ENCODE results near the gene LFNG. TPM values are rescaled to one million over a fixed set of nuclear protein-coding genes. Genes with fewer than 3 reads are reported as not detected.

LFNG gene
- total and polyA plus RNA-seq, 3 experiments from 2014 or later = 2.0 to 30.8 (median 28.0) TPM

GRCh38 chr7:2573761-2574160, 54.2 kb downstream of the LFNG start:
- H3K27ac ChIP-seq (ENCODE audit: low read depth, low read length) = no peak overlapping the region
- CTCF ChIA-PET = no interaction called here
- no peaks in the 10 kb centered on the region for H3K36me3 ChIP-seq (ENCODE audit: insufficient read depth, low read length)
- no peaks in the 10 kb centered on the region for H3K4me1 ChIP-seq (ENCODE audit: insufficient read depth, low read length)
- DNase-seq = no peak
- no peaks in the 10 kb centered on the region for H3K9me3 ChIP-seq (ENCODE audit: low read length)
- Mint-ChIP-seq H3K9me3 (no peaks in the 10 kb centered on the region), H3K4me1 (no peaks in the 10 kb centered on the region), H3K27ac (peak overlapping the region in 1 of 8 donors; percentile 14), H3K27me3 (no peaks in the 10 kb centered on the region), H3K4me3 (no peak overlapping the region), H3K36me3 (peaks cover 0 to 35% (median 24%) of the 10 kb centered on the region in 3 donors)
- H3K4me3 ChIP-seq (ENCODE audit: low read length) = no peak overlapping the region
- POLR2A ChIA-PET = no interaction called here
- no peaks in the 10 kb centered on the region for H3K27me3 ChIP-seq (ENCODE audit: insufficient read depth, low read length, poor library complexity, severe bottlenecking)

GRCh38 chr7:2575046-2575732, 55.6 kb downstream of the LFNG start:
- Mint-ChIP-seq H3K36me3 (peaks cover 0 to 39% (median 24%) of the 10 kb centered on the region in 3 donors), H3K27me3 (no peaks in the 10 kb centered on the region), H3K9me3 (no peaks in the 10 kb centered on the region), H3K4me3 (no peak overlapping the region), H3K4me1 (no peaks in the 10 kb centered on the region), H3K27ac (no peak overlapping the region)
- Histone ChIP-seq H3K27ac (ENCODE audit: low read depth, low read length) (no peak overlapping the region), H3K4me1 (ENCODE audit: insufficient read depth, low read length) (no peaks in the 10 kb centered on the region), H3K9me3 (ENCODE audit: low read length) (no peaks in the 10 kb centered on the region), H3K36me3 (ENCODE audit: insufficient read depth, low read length) (no peaks in the 10 kb centered on the region), H3K27me3 (ENCODE audit: insufficient read depth, low read length, poor library complexity, severe bottlenecking) (no peaks in the 10 kb centered on the region), H3K4me3 (ENCODE audit: low read length) (no peak overlapping the region)
- ChIA-PET POLR2A (no interaction called here), CTCF (no interaction called here)
- no peak for DNase-seq

GRCh38 chr7:2575733-2576340, 56.3 kb downstream of the LFNG start:
- H3K27me3 Mint-ChIP-seq = no peaks in the 10 kb centered on the region
- no peaks in the 10 kb centered on the region for H3K4me1 ChIP-seq (ENCODE audit: insufficient read depth, low read length)
- no peaks in the 10 kb centered on the region for H3K36me3 ChIP-seq (ENCODE audit: insufficient read depth, low read length)
- no peaks in the 10 kb centered on the region for H3K9me3 Mint-ChIP-seq
- no peak overlapping the region for H3K27ac ChIP-seq (ENCODE audit: low read depth, low read length)
- no peaks in the 10 kb centered on the region for H3K9me3 ChIP-seq (ENCODE audit: low read length)
- peaks cover 0 to 39% (median 24%) of the 10 kb centered on the region in 3 donors for H3K36me3 Mint-ChIP-seq
- POLR2A ChIA-PET = no interaction called here
- H3K27ac Mint-ChIP-seq = peak overlapping the region in 1 of 8 donors; percentile 35
- no peak overlapping the region for H3K4me3 Mint-ChIP-seq
- no peaks in the 10 kb centered on the region for H3K27me3 ChIP-seq (ENCODE audit: insufficient read depth, low read length, poor library complexity, severe bottlenecking)
- H3K4me3 ChIP-seq (ENCODE audit: low read length) = no peak overlapping the region
- CTCF ChIA-PET = no interaction called here
- H3K4me1 Mint-ChIP-seq = no peaks in the 10 kb centered on the region
- no peak for DNase-seq

- no peak overlapping the region for H3K27ac Mint-ChIP-seq
- no peaks in the 10 kb centered on the region for H3K27me3 Mint-ChIP-seq
- no peak for DNase-seq
- Histone ChIP-seq H3K4me3 (ENCODE audit: low read length) (no peak overlapping the region), H3K27ac (ENCODE audit: low read depth, low read length) (no peak overlapping the region), H3K9me3 (ENCODE audit: low read length) (no peaks in the 10 kb centered on the region), H3K27me3 (ENCODE audit: insufficient read depth, low read length, poor library complexity, severe bottlenecking) (no peaks in the 10 kb centered on the region), H3K36me3 (ENCODE audit: insufficient read depth, low read length) (no peaks in the 10 kb centered on the region), H3K4me1 (ENCODE audit: insufficient read depth, low read length) (no peaks in the 10 kb centered on the region)
- H3K4me1 Mint-ChIP-seq = no peaks in the 10 kb centered on the region
- H3K4me3 Mint-ChIP-seq = no peak overlapping the region
- H3K9me3 Mint-ChIP-seq = no peaks in the 10 kb centered on the region
- ChIA-PET POLR2A (no interaction called here), CTCF (no interaction called here)
- H3K36me3 Mint-ChIP-seq = peaks cover 0 to 35% (median 24%) of the 10 kb centered on the region in 3 donors
Measured at GRCh38 chr7:2576742-2577491, 57.3 kb downstream of the LFNG start.

Other genes with a start within 250 kb of the LFNG start
- 10 to 100 TPM; 40.3 to 42.3 TPM for gene SNX8, start 205.3 kb upstream of the LFNG start, total RNA-seq
- gene SNX8, start 205.3 kb upstream of the LFNG start, polyA plus RNA-seq = 6.5 TPM
- gene EIF3B, start 164.9 kb upstream of the LFNG start, total RNA-seq = 100 to 1,000 TPM; 284 to 293 TPM
- gene EIF3B, start 164.9 kb upstream of the LFNG start, polyA plus RNA-seq = 129 TPM
- gene CHST12, start 116.2 kb upstream of the LFNG start, total RNA-seq = 1 to 10 TPM; 7.7 to 8.3 TPM
- gene CHST12, start 116.2 kb upstream of the LFNG start, polyA plus RNA-seq = 63.0 TPM
- gene GRIFIN, start 43.4 kb upstream of the LFNG start, total RNA-seq = not detected
- not detected for gene GRIFIN, start 43.4 kb upstream of the LFNG start, polyA plus RNA-seq
- 10 to 100 TPM; 35.0 to 38.8 TPM for gene BRAT1, start 35.8 kb downstream of the LFNG start, total RNA-seq
- 41.9 TPM for gene BRAT1, start 35.8 kb downstream of the LFNG start, polyA plus RNA-seq
- 10 to 100 TPM in 1 of 2 experiments, 1 to 10 TPM in 1; 9.6 to 10.4 TPM for gene IQCE, start 39.2 kb downstream of the LFNG start, total RNA-seq
- 4.1 TPM for gene IQCE, start 39.2 kb downstream of the LFNG start, polyA plus RNA-seq
- 10 to 100 TPM; 20.2 to 22.2 TPM for gene TTYH3, start 112.2 kb downstream of the LFNG start, total RNA-seq
- 2.1 TPM for gene TTYH3, start 112.2 kb downstream of the LFNG start, polyA plus RNA-seq
- gene AMZ1, start 168.4 kb downstream of the LFNG start, total RNA-seq = under 1 TPM in 1 of 2 experiments, not detected in 1; 0.07 TPM
- gene AMZ1, start 168.4 kb downstream of the LFNG start, polyA plus RNA-seq = 0.08 TPM

All from CD8-positive, alpha-beta memory T cell (primary cell).